ENCODE measurements around the gene ADAMTS6.

GRCh38 chr5:65197531-65198455 lies 283.9 kb downstream of the ADAMTS6 start:
- no peak for TF ChIP-seq SIN3A (IDR thresholded peaks at IDR 0.05; ENCODE audit: borderline replicate concordance, insufficient read depth, low read length)
- no peak for TF ChIP-seq POLR2AphosphoS5 (IDR thresholded peaks at IDR 0.05; ENCODE audit: low read depth, low read length)
